HCT116 (cell line): Measurements from ENCODE around the gene PLEKHA5. TPM values are rescaled to one million over a fixed set of nuclear protein-coding genes. Genes with fewer than 3 reads are reported as not detected.

Experiments used
- ATAC-seq: fragments of 200-7000 bp; cut with Tn5 transposase; 2 replicates; pipeline ENCODE4 v1.9.1; 2020; ENCODE audit warnings: mild to moderate bottlenecking, moderate library complexity
- BruUV-seq: library from RNA; stranded (reverse); fragments of 400-500 nt; replicated peaks from 2 replicates; lab custom pipeline; 2021; lab: Mats Ljungman, UMichigan
- CTCF ChIA-PET: fragments of 300-600 bp; sonication (Branson Sonifier 250); formaldehyde crosslinking; loops from one replicate; lab custom pipeline; 2021; ENCODE audit warnings: antibody characterized with exemption; lab: Charles Lee
- POLR2A ChIA-PET: fragments of 300-600, 350-600 bp; sonication (Branson Sonifier 250); formaldehyde crosslinking; loops from one replicate; lab custom pipeline; 2021; ENCODE audit warnings: antibody characterized with exemption; lab: Charles Lee
- RAD21 ChIA-PET, 2 experiments: fragments of 300-600 bp; sonication (Branson Sonifier 250); formaldehyde crosslinking; loops; one replicate each; lab custom pipeline; 2023; ENCODE audit warnings: low total read pairs in 2 of 2; ENCODE audit not compliant: uncharacterized antibody in 2 of 2, unreplicated experiment in 2 of 2, low non-redundant PET in 1 of 2; lab: Charles Lee
- DNase-seq: peaks from one replicate; pipeline ENCODE4 v3.0.0-alpha.2; 2010; ENCODE audit warnings: low read depth, low spot score
- H2AFZ ChIP-seq: fragments of 200-600 bp; shearing (Covaris generic), sonication (generic); 2 replicates; pipeline ENCODE4 v1.6.1; 2017; ENCODE audit warnings: low read depth, mixed run types, mixed read lengths, antibody characterized with exemption, low read length; ENCODE audit not compliant: poor library complexity, severe bottlenecking
- H3K27ac ChIP-seq: 2 replicates; pipeline ENCODE4 v1.5.1; 2012; ENCODE audit warnings: low read depth, low read length
- H3K27me3 ChIP-seq: fragments of 200-600 bp; sonication (generic); 2 replicates; pipeline ENCODE4 v1.6.1; 2016; ENCODE audit warnings: mixed run types, low read length, mixed read lengths; ENCODE audit not compliant: insufficient read depth
- H3K36me3 ChIP-seq, 2 experiments: fragments of 200-500 bp in 1 of 2; fragments of 200-600 bp in 1 of 2; sonication (Bioruptor generic) in 1 of 2; sonication (generic) in 1 of 2; 2 replicates each; pipeline versions ENCODE4 v1.5.1 to v1.6.1; 2014 to 2016; ENCODE audit warnings: low read length in 2 of 2, inconsistent platforms in 1 of 2, mixed read lengths in 1 of 2, mixed run types in 1 of 2; ENCODE audit not compliant: insufficient read depth in 2 of 2, control insufficient read depth in 1 of 2
- H3K4me1 ChIP-seq, 2 experiments: fragments of 200-600 bp in 1 of 2; sonication (generic) in 1 of 2; 2 replicates each; pipeline versions ENCODE4 v1.5.1 to v1.6.1; 2012 to 2017; ENCODE audit warnings: low read length in 2 of 2, inconsistent platforms in 1 of 2, mild to moderate bottlenecking in 1 of 2, mixed read lengths in 1 of 2, mixed run types in 1 of 2, moderate library complexity in 1 of 2; ENCODE audit not compliant: insufficient read depth in 2 of 2, control insufficient read depth in 1 of 2
- H3K4me2 ChIP-seq: fragments of 200-600 bp; sonication (generic); 2 replicates; pipeline ENCODE4 v1.6.1; 2017; ENCODE audit warnings: mixed run types, low read length, mixed read lengths
- H3K4me3 ChIP-seq, 2 experiments: fragments of 200-600 bp in 1 of 2; sonication (generic) in 1 of 2; replicated peaks in 1 of 2; 2 replicates each; pipeline ENCODE4 v1.5.1; 2011 to 2016; ENCODE audit warnings: low read length in 2 of 2, control low read depth in 1 of 2, low read depth in 1 of 2, mild to moderate bottlenecking in 1 of 2, mixed read lengths in 1 of 2, mixed run types in 1 of 2
- H3K79me2 ChIP-seq: fragments of 200-600 bp; sonication (generic); 2 replicates; pipeline ENCODE4 v1.6.1; 2017; ENCODE audit warnings: mild to moderate bottlenecking, mixed run types, low read length, moderate library complexity, mixed read lengths; ENCODE audit not compliant: insufficient read depth
- H3K9ac ChIP-seq: fragments of 200-600 bp; sonication (generic); 2 replicates; pipeline ENCODE4 v1.6.1; 2016; ENCODE audit warnings: low read length, mixed read lengths
- H3K9me2 ChIP-seq: fragments of 200-600 bp; sonication (generic), shearing (Covaris generic); 2 replicates; pipeline ENCODE4 v1.6.1; 2017; ENCODE audit warnings: mixed run types, mild to moderate bottlenecking, moderate library complexity; ENCODE audit not compliant: insufficient read depth
- H3K9me3 ChIP-seq, 2 experiments: fragments of 200-500 bp in 1 of 2; fragments of 200-600 bp in 1 of 2; sonication (Bioruptor generic) in 1 of 2; sonication (generic) in 1 of 2; 2 replicates each; pipeline ENCODE4 v1.6.1; 2014 to 2017; ENCODE audit warnings: low read length in 2 of 2, mixed read lengths in 2 of 2, inconsistent platforms in 1 of 2, low read depth in 1 of 2, mild to moderate bottlenecking in 1 of 2, mixed run types in 1 of 2, moderate library complexity in 1 of 2; ENCODE audit not compliant: control insufficient read depth in 1 of 2, insufficient read depth in 1 of 2
- H4K20me1 ChIP-seq: fragments of 200-600 bp; sonication (generic), shearing (Covaris generic); 2 replicates; pipeline ENCODE4 v1.6.1; 2017; ENCODE audit warnings: mixed run types, mild to moderate bottlenecking, moderate library complexity; ENCODE audit not compliant: insufficient read depth
- CEBPB ChIP-seq: IDR thresholded peaks from 2 replicates; pipeline ENCODE4 v1.6.1; 2012; ENCODE audit warnings: low read depth
- ELF1 ChIP-seq: IDR thresholded peaks from 2 replicates; pipeline ENCODE4 v1.6.1; 2012; ENCODE audit warnings: low read depth, borderline replicate concordance
- EZH2phosphoT487 ChIP-seq: fragments of 200-600 bp; IDR thresholded peaks from 2 replicates; pipeline ENCODE4 v1.6.1; 2018; ENCODE audit warnings: antibody characterized with exemption, borderline replicate concordance
- FOSL1 ChIP-seq: IDR thresholded peaks from 2 replicates; pipeline ENCODE4 v1.6.1; 2012; ENCODE audit warnings: low read depth
- JUND ChIP-seq: IDR thresholded peaks from 2 replicates; pipeline ENCODE4 v1.6.1; 2012
- POLR2A ChIP-seq: IDR thresholded peaks from 2 replicates; pipeline ENCODE4 v1.7.0; 2011; ENCODE audit warnings: borderline replicate concordance; ENCODE audit not compliant: insufficient read depth, insufficient read length; ENCODE audit errors: extremely low read depth
- POLR2AphosphoS5 ChIP-seq: IDR thresholded peaks from 2 replicates; pipeline ENCODE4 v1.6.1; 2011; ENCODE audit warnings: mild to moderate bottlenecking, low read depth, low read length, moderate library complexity
- RAD21 ChIP-seq: IDR thresholded peaks from 2 replicates; pipeline ENCODE4 v1.6.1; 2012; ENCODE audit warnings: low read depth, mild to moderate bottlenecking
- SIN3A ChIP-seq: IDR thresholded peaks from 2 replicates; pipeline ENCODE4 v1.6.1; 2012; ENCODE audit warnings: low read depth
- YY1 ChIP-seq: IDR thresholded peaks from 2 replicates; pipeline ENCODE4 v1.6.1; 2011; ENCODE audit warnings: low read length, low read depth, moderate library complexity, mild to moderate bottlenecking; ENCODE audit not compliant: insufficient replicate concordance; ENCODE audit errors: extremely low read depth
- ZFX ChIP-seq: fragments of 450-650 bp; IDR thresholded peaks from 2 replicates; pipeline ENCODE4 v1.6.1; 2017
- intact Hi-C: fragments of 100-400 bp; cut with micrococcal nuclease; formaldehyde crosslinking; loops from 2 replicates; pipeline ENCODE4 v1.10.0; 2022
- total RNA-seq: library from RNA; stranded (reverse); gene quantifications from one replicate; pipeline ENCODE4 v1.2.1, GENCODE V29; 2021; ENCODE audit not compliant: unreplicated experiment
- TF ChIP-seq, protein P1 (sequence below): IDR thresholded peaks from 2 replicates; pipeline ENCODE4 v1.6.1; 2012; ENCODE audit warnings: low read depth
- TF ChIP-seq, protein P2 (sequence below), 3 experiments: fragments of 200-600 bp in 1 of 3; sonication (generic) in 1 of 3; IDR thresholded peaks in 2 of 3; conservative IDR thresholded peaks in 1 of 3; 2 replicates each; pipeline ENCODE4 v1.5.1; 2012 to 2017; ENCODE audit warnings: low read depth in 2 of 3, low read length in 2 of 3, antibody characterized with exemption in 1 of 3, borderline replicate concordance in 1 of 3, control low read depth in 1 of 3, mild to moderate bottlenecking in 1 of 3, mixed read lengths in 1 of 3, mixed run types in 1 of 3, moderate library complexity in 1 of 3; ENCODE audit not compliant: insufficient read depth in 1 of 3
- TF ChIP-seq, protein P3 (sequence below): IDR thresholded peaks from 2 replicates; pipeline ENCODE4 v1.6.1; 2012
- TF ChIP-seq, protein P4 (sequence below): IDR thresholded peaks from 2 replicates; pipeline ENCODE4 v1.6.1; 2012

Gene PLEKHA5
- total RNA-seq, 1 experiment from 2014 or later = 18.9 TPM

DNA sequence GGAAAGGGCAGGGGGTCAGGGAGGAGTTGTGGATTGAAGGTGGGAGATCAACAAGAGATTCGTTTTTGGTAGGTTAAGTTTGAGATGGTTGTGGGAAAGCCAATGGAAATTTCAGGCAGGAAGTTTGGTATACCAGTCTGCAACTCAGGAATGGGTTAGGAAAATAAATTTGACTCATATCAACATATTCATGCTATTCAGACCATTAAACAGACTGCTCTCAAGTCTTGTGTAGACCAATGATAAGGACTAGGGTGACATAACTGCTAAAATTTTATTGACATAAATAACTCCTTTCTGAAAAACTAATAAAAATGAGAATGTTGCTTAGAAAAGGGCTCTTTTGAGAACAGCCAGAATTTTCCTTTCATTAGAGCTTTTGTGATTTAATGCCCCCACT is 60.0 kb downstream of the PLEKHA5 start (continued):
- TF ChIP-seq, protein P1, sequence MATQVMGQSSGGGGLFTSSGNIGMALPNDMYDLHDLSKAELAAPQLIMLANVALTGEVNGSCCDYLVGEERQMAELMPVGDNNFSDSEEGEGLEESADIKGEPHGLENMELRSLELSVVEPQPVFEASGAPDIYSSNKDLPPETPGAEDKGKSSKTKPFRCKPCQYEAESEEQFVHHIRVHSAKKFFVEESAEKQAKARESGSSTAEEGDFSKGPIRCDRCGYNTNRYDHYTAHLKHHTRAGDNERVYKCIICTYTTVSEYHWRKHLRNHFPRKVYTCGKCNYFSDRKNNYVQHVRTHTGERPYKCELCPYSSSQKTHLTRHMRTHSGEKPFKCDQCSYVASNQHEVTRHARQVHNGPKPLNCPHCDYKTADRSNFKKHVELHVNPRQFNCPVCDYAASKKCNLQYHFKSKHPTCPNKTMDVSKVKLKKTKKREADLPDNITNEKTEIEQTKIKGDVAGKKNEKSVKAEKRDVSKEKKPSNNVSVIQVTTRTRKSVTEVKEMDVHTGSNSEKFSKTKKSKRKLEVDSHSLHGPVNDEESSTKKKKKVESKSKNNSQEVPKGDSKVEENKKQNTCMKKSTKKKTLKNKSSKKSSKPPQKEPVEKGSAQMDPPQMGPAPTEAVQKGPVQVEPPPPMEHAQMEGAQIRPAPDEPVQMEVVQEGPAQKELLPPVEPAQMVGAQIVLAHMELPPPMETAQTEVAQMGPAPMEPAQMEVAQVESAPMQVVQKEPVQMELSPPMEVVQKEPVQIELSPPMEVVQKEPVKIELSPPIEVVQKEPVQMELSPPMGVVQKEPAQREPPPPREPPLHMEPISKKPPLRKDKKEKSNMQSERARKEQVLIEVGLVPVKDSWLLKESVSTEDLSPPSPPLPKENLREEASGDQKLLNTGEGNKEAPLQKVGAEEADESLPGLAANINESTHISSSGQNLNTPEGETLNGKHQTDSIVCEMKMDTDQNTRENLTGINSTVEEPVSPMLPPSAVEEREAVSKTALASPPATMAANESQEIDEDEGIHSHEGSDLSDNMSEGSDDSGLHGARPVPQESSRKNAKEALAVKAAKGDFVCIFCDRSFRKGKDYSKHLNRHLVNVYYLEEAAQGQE = no peak
- no peak for TF ChIP-seq ELF1
- TF ChIP-seq, protein P2, sequence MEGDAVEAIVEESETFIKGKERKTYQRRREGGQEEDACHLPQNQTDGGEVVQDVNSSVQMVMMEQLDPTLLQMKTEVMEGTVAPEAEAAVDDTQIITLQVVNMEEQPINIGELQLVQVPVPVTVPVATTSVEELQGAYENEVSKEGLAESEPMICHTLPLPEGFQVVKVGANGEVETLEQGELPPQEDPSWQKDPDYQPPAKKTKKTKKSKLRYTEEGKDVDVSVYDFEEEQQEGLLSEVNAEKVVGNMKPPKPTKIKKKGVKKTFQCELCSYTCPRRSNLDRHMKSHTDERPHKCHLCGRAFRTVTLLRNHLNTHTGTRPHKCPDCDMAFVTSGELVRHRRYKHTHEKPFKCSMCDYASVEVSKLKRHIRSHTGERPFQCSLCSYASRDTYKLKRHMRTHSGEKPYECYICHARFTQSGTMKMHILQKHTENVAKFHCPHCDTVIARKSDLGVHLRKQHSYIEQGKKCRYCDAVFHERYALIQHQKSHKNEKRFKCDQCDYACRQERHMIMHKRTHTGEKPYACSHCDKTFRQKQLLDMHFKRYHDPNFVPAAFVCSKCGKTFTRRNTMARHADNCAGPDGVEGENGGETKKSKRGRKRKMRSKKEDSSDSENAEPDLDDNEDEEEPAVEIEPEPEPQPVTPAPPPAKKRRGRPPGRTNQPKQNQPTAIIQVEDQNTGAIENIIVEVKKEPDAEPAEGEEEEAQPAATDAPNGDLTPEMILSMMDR (IDR thresholded peaks at IDR 0.05 in 2 of 3, conservative IDR thresholded peaks at IDR 0.05 in 1 of 3; ENCODE audit: borderline replicate concordance in 1 of 3, insufficient read depth in 1 of 3, low read depth in 2 of 3, low read length in 2 of 3) = no peak
- no peak for TF ChIP-seq ZFX
- TF ChIP-seq SIN3A = no peak
- TF ChIP-seq, protein P3, sequence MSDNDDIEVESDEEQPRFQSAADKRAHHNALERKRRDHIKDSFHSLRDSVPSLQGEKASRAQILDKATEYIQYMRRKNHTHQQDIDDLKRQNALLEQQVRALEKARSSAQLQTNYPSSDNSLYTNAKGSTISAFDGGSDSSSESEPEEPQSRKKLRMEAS = no peak

DNA sequence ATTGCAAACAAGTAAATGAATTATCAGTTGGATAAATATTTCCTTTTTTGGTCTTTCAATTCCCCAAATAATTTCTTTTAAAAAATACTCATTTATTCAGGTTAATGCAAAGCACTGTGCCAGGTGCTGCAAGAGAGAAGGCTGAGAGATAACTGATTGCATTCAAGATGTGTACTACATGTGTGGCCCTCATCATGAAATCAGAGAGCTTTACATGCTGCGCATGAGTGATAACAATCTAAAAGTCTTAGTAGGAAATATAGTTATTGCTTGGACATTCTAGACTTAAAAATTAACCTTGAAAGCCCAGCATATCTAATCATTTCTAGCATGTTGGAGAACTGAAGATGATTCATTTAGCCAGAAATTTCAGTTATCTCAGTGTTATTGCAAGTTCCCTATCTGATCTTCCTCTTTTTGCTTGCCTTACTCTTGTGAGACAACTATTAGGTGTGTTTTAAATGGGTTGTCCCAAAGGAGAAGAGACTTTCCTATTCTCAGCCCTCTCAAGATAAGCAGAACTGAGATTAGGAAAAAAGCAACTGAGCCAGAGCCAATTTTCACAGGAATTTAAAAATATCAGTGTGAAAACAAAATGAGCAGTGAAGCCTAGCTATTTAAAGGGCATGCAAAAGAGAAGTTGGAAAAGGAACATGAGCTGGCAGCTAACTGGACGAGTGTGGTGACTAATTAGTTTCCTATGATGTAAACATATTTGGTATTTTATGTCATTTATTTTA is 60.9 kb downstream of the PLEKHA5 start:
- H2AFZ ChIP-seq = no peak overlapping the region
- ChIA-PET POLR2A (no interaction called here), RAD21 (no interaction called here), CTCF (no interaction called here)
- peaks cover 33% of the 10 kb centered on the region for H3K79me2 ChIP-seq
- H3K4me1 ChIP-seq = no peaks in the 10 kb centered on the region
- no peaks in the 10 kb centered on the region for H4K20me1 ChIP-seq
- ATAC-seq = no peak
- intact Hi-C loops = no loop called here
- H3K4me3 ChIP-seq = no peak overlapping the region
- H3K36me3 ChIP-seq = no peaks in the 10 kb centered on the region
- DNase-seq = no peak
- no peaks in the 10 kb centered on the region for H3K9me2 ChIP-seq
- no TSS peak for BruUV-seq
- H3K9ac ChIP-seq = no peak overlapping the region
- no peak overlapping the region for H3K4me2 ChIP-seq
- H3K27me3 ChIP-seq = no peaks in the 10 kb centered on the region
- H3K9me3 ChIP-seq = no peaks in the 10 kb centered on the region
- H3K27ac ChIP-seq = no peak overlapping the region
- TF ChIP-seq CEBPB = no peak
- TF ChIP-seq JUND = no peak
- no peak for TF ChIP-seq FOSL1
- TF ChIP-seq, protein P4, sequence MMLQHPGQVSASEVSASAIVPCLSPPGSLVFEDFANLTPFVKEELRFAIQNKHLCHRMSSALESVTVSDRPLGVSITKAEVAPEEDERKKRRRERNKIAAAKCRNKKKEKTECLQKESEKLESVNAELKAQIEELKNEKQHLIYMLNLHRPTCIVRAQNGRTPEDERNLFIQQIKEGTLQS = no peak
- no peak for TF ChIP-seq POLR2AphosphoS5
- TF ChIP-seq EZH2phosphoT487 = no peak
- TF ChIP-seq YY1 = no peak
- TF ChIP-seq, protein P1 = no peak
- no peak for TF ChIP-seq POLR2A
- TF ChIP-seq RAD21 = no peak
- TF ChIP-seq, protein P3 = no peak
